DOHH2 (cell line): ENCODE measurements around the gene CAMK2N1.

Experiments used
- EZH2phosphoT487 ChIP-seq: fragments of 200-600 bp; sonication (generic); IDR thresholded peaks from 2 replicates; pipeline ENCODE4 v1.6.1; 2017; ENCODE audit warnings: borderline replicate concordance, mild to moderate bottlenecking, antibody characterized with exemption, low read length, moderate library complexity, mixed read lengths
- TF ChIP-seq, protein P1 (sequence below): fragments of 200-600 bp; sonication (generic); IDR thresholded peaks from one replicate; pipeline ENCODE4 v1.5.1; 2014; ENCODE audit warnings: antibody characterized with exemption, mild to moderate bottlenecking, low read depth, low read length; ENCODE audit not compliant: poor library complexity, severe bottlenecking

DNA sequence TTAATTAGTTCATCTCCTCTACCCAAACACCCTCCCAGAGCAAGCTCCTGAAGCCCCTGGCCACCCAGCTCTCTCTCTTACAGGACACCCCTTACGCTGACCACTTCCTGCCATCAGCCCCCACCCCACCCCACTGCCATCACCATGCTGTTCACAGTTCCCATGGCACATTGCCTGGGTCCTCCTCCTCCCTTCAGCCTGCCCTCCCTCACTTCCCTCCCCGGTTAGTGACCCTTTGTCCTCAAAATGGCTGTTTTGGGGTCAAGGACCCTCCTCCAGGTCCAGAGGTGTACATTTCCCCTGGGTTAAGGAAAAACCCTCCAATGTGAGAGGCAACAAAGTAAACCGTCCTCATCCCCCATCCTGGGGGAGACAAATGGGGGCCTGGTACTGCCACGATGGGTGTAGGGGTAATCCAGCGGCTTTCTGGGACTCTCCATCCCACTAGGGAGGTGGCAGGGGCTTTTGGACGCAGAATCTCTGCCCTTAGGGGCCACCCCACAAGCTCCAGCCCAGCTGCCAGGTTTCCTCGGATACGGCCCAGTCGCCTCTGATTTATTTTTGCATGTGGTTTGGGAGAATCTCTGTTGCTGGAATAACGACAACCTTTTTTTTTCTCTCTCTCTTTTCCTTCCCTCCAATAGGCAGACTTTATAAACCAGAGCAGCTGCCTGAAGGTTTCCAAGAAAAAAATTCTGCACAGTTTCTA is 8.5 kb downstream of the CAMK2N1 start:
- TF ChIP-seq, protein P1, sequence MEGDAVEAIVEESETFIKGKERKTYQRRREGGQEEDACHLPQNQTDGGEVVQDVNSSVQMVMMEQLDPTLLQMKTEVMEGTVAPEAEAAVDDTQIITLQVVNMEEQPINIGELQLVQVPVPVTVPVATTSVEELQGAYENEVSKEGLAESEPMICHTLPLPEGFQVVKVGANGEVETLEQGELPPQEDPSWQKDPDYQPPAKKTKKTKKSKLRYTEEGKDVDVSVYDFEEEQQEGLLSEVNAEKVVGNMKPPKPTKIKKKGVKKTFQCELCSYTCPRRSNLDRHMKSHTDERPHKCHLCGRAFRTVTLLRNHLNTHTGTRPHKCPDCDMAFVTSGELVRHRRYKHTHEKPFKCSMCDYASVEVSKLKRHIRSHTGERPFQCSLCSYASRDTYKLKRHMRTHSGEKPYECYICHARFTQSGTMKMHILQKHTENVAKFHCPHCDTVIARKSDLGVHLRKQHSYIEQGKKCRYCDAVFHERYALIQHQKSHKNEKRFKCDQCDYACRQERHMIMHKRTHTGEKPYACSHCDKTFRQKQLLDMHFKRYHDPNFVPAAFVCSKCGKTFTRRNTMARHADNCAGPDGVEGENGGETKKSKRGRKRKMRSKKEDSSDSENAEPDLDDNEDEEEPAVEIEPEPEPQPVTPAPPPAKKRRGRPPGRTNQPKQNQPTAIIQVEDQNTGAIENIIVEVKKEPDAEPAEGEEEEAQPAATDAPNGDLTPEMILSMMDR: no peak
- TF ChIP-seq EZH2phosphoT487: no peak
